ENCODE data around the gene NR1D1. TPM values are rescaled to one million over a fixed set of nuclear protein-coding genes. Genes with fewer than 3 reads are reported as not detected.

NR1D1 gene
- total and polyA plus RNA-seq, 2 of the 13 experiments (the other 11 are each of a cell fraction or from before 2014, with no cell fraction given): 2.1 to 2.7 TPM

DNA sequence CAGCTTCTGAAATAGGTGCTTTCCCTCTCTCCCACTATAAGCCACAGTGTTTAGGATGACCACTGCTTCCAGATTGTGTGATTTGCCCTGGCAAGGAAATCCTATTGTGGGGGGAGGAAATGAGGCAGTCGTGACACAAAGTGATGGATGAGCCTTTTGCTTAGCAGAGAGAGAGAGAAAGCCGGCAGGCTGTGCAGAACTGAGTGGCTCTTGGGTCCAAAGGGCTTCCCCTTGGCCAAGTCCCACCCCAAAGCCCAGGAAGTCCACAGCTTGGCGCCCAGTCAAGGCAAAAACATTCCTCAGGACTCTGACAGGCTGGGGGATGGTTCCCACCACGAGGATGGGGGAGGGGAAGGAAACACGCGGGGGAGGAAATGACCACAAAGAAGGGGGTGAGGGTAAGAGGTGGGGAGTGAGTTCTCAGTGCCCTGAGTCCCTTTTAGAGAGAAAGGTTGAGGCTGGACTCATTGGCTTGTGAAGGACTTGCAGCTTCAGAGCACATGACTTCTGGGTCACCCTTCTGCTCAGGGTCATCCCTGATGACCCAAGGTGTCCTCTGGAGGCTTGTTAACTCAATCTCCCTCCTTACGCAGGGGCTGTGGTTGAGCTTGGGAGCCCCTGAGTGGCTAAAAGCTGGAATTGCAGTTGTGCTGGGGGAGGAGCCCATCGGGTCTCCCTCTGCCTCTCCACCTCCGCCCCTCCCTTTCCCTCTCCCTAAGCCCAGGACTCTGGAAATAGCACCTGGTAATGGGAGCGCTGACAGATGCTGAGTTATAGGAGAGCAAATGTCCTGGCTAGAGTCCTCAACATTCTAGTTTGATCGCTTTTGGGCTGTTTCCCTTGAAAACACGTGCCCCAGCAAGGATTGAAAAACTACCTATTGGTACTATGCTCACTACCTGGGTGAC lies 11.1 kb upstream of the NR1D1 start (continued):
- TF ChIP-seq NFYC (CRISPR knock-in tag; IDR thresholded peaks at IDR 0.05): 0 out of 2 replicates have a peak, but pooled peaks have one; percentile 14
- no peak for TF ChIP-seq ATF4 (CRISPR knock-in tag; IDR thresholded peaks at IDR 0.05)
- no peak; the same call in 1 of the 2 replicates for TF ChIP-seq AKAP8 (CRISPR knock-in tag; IDR thresholded peaks at IDR 0.05)
- TF ChIP-seq, protein P1, sequence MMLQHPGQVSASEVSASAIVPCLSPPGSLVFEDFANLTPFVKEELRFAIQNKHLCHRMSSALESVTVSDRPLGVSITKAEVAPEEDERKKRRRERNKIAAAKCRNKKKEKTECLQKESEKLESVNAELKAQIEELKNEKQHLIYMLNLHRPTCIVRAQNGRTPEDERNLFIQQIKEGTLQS (CRISPR knock-in tag; IDR thresholded peaks at IDR 0.05): no peak
- TF ChIP-seq, protein P2, sequence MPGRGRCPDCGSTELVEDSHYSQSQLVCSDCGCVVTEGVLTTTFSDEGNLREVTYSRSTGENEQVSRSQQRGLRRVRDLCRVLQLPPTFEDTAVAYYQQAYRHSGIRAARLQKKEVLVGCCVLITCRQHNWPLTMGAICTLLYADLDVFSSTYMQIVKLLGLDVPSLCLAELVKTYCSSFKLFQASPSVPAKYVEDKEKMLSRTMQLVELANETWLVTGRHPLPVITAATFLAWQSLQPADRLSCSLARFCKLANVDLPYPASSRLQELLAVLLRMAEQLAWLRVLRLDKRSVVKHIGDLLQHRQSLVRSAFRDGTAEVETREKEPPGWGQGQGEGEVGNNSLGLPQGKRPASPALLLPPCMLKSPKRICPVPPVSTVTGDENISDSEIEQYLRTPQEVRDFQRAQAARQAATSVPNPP (CRISPR knock-in tag; IDR thresholded peaks at IDR 0.05): no peak
- peak; percentile 82 for TF ChIP-seq MIXL1 (CRISPR knock-in tag; IDR thresholded peaks at IDR 0.05)
- TF ChIP-seq CBX5 (CRISPR knock-in tag; IDR thresholded peaks at IDR 0.05; ENCODE audit: borderline replicate concordance): peak; percentile 76; the same call in 1 of the 2 replicates
- peak; percentile 51; the same call in 1 of the 2 replicates for TF ChIP-seq ZBTB38 (CRISPR knock-in tag; IDR thresholded peaks at IDR 0.05)
- no peak for TF ChIP-seq ZBTB3 (CRISPR knock-in tag; IDR thresholded peaks at IDR 0.05; ENCODE audit: borderline replicate concordance, low read depth)
- 0 out of 2 replicates have a peak, but pooled peaks have one; percentile 54 for TF ChIP-seq ZNF232 (CRISPR knock-in tag; IDR thresholded peaks at IDR 0.05; ENCODE audit: borderline replicate concordance)
- no peak for TF ChIP-seq ZBTB40 (IDR thresholded peaks at IDR 0.05)
- peak; percentile 32; the same call in 1 of the 2 replicates for TF ChIP-seq ZBTB40 (CRISPR knock-in tag; IDR thresholded peaks at IDR 0.05)
- TF ChIP-seq, protein P3, sequence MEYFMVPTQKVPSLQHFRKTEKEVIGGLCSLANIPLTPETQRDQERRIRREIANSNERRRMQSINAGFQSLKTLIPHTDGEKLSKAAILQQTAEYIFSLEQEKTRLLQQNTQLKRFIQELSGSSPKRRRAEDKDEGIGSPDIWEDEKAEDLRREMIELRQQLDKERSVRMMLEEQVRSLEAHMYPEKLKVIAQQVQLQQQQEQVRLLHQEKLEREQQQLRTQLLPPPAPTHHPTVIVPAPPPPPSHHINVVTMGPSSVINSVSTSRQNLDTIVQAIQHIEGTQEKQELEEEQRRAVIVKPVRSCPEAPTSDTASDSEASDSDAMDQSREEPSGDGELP (IDR thresholded peaks at IDR 0.05; ENCODE audit: borderline replicate concordance, low read depth): peak; percentile 25
- peak in 1 of 2 experiments; percentile 76; a peak in 2 of 4 replicates for TF ChIP-seq EP300 (IDR thresholded peaks at IDR 0.05; ENCODE audit: low read depth in 2 of 2, low read length in 2 of 2)
- peak; percentile 61 for TF ChIP-seq EP300 (CRISPR knock-in tag; IDR thresholded peaks at IDR 0.05; ENCODE audit: borderline replicate concordance)
- 0 out of 2 replicates have a peak, but pooled peaks have one; percentile 76 for TF ChIP-seq ZNF230 (CRISPR knock-in tag; IDR thresholded peaks at IDR 0.05)
